ENCODE results near the gene MYL10.
"Not testable (repeated sequence)": the region's sequence is repeated elsewhere in the genome, so short reads cannot be mapped to it uniquely, and the experiment has no call there.

MYL10 gene

DNA sequence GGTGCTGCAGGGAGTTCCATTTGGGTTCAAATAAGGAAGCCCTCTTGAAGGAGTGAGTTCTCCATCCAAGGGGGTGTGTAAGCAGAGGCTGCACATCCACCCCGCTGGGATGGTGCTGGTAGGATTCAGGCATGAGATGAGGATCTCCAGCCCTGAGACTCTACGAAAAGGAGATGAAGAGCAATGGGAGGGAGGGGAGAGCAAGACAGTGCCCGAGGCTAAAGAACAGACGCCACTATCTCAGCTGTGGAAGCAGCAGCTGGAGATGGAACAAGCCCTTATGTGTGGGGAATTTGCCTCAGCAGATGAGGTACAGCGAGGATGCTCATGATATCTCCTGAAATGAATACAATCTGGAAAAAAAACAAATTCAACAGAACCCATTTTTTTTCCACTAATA lies 28.1 kb upstream of the MYL10 start:
- in situ Hi-C loops (cut with HindIII; ENCODE audit: low sequenced_read_pairs) = no loop called here

- in situ Hi-C loops (cut with HindIII; ENCODE audit: low sequenced_read_pairs) = no loop called here
These were observed 22.0 kb upstream of the MYL10 start for GRCh38 chr7:101651112-101651511.

DNA sequence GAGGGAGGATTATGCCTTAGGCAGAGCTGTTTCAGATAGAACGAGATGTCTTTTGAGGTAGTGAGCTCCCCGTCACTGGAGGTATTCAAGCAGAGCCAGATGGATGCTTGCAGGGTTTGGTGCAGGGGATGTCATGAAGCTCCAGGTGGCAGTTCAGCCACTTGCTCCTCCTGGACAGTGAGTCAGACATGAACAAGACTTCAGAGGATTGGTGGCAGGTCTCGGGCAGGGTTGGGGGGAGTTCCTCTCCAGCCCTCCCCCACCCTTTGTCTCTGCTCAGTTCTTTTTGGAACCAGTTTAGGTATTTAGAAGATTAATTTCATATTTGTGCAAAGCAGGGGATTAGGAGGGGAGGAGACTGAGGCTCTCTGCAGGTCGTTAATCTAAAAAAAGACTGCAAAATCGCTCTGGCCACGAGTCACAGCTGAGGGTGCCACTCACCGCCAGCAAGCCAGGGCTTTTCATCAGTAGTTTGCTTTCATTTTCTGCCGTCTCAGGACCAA lies 21.5 kb upstream of the MYL10 start:
- in situ Hi-C loops (cut with HindIII; ENCODE audit: low sequenced_read_pairs) = no loop called here

DNA sequence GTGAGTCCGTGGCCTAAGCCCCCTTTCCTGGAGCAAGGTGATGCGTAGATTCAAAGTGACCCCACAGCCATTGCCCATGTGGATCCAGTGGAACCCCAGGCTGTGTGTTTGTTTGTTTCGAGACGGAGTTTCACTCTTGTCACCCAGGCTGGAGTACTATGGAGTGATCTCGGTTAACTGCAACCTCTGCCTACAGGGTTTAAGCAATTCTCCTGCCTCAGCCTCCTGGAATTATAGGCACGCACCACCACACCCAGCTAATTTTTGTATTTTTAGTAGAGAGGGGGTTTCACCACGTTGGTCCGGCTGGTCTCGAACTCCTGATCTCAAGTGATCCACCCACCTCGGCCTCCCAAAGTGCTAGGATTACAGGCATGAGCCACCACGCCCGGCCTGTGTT lies 18.8 kb upstream of the MYL10 start:
- in situ Hi-C loops (cut with HindIII; ENCODE audit: low sequenced_read_pairs) = not testable (repeated sequence)

GRCh38 chr7:101645951-101646350 lies 16.9 kb upstream of the MYL10 start:
- in situ Hi-C loops (cut with HindIII; ENCODE audit: low sequenced_read_pairs) = no loop called here

- in situ Hi-C loops (cut with HindIII; ENCODE audit: low sequenced_read_pairs) = no loop called here
These were observed 15.8 kb upstream of the MYL10 start for GRCh38 chr7:101644879-101645278.

- in situ Hi-C loops (cut with HindIII; ENCODE audit: low sequenced_read_pairs) = not testable (repeated sequence)
These were observed 10.0 kb upstream of the MYL10 start for GRCh38 chr7:101639127-101639526.

DNA sequence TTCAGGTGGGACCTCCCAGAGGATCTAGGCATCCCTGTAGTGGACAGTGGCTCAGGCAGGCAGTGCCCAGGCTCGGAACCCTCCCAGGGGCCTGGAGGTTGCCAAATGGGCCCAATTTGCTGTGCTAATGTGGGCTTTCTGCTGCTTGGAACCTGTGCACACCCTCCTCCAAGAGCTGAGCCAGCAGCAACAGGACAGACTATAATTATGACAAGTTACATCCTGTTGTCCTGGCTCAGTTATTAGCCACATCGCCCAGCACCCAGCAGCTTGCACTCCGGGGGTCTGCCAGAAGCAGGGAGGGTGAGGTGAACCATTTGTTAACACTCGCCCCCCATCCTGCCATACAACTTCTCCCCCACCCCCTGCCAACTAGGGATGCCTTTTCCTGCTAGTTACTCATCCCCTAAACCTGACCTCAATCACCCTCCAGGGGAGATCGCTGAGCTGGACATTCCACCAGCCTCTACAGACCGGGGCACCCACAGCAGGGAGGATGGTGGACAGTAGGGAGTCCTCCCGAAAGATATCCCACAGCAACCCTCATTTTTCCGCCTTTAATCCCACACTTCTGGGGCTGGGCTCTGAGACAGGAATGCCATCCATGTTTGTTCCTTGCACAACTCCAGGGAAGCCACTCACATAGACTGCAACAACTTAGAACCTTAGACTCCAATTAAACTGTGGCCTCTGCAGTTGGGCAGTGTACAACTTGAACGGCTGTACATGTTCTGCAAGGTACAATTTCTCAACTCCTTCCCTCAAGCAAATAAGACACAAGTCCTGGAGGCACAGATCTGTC lies 7.9 kb upstream of the MYL10 start:
- in situ Hi-C loops (cut with HindIII; ENCODE audit: low sequenced_read_pairs) = no loop called here

DNA sequence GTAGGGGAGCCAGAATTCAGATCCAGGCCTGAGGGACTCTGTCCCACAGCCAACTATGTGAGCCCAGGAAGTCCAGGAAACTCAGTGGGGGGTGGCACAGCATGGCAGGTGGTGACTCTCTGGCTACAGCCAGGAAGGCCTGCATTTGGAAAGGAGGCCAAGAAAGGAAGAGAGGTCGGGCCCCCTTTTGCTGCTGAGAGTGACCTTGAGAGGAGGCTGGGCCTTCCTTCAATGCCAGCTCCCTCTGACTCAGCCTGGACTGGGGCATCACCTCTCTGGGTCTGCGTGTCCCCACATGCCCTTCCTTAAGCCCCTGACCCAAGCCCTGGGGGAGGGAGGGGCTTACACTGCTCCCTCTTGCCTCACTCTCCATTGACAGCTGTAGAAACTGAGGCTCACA lies 6.4 kb upstream of the MYL10 start:
- in situ Hi-C loops (cut with HindIII; ENCODE audit: low sequenced_read_pairs) = no loop called here

- in situ Hi-C loops (cut with HindIII; ENCODE audit: low sequenced_read_pairs) = no loop called here
These were observed 5.2 kb upstream of the MYL10 start for GRCh38 chr7:101634196-101634717.

GRCh38 chr7:101633511-101633910 lies 4.4 kb upstream of the MYL10 start:
- in situ Hi-C loops (cut with HindIII; ENCODE audit: low sequenced_read_pairs) = no loop called here

- in situ Hi-C loops (cut with HindIII; ENCODE audit: low sequenced_read_pairs) = no loop called here
These were observed 3.5 kb upstream of the MYL10 start for GRCh38 chr7:101632641-101633040.

DNA sequence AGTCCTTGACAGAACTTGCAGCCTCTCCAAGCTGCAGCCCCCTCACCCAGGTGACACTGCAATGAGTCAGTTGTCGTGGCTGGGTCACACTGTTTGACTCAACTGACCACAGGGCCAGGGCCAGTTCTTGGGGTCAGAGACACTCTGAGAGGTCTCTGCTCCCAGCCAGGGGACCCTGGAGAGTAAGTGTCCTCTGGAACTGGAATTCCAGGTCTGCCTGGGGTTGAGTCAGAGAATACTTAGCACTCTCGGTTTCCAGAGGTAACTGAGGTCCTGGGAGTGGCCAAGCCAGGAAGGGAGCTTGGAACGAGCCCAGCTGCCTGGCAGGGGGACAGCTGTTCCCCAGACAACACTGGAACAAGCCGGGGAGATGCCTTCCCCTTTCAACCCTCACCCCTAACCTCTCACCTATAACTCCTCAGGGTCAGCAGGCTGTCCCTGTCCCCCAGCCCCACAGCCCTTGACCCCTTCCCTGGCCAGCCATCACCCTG lies 2.2 kb upstream of the MYL10 start:
- in situ Hi-C loops (cut with HindIII; ENCODE audit: low sequenced_read_pairs) = no loop called here

- in situ Hi-C loops (cut with HindIII; ENCODE audit: low sequenced_read_pairs) = no loop called here
These were observed 1.5 kb upstream of the MYL10 start for GRCh38 chr7:101630591-101630990.

DNA sequence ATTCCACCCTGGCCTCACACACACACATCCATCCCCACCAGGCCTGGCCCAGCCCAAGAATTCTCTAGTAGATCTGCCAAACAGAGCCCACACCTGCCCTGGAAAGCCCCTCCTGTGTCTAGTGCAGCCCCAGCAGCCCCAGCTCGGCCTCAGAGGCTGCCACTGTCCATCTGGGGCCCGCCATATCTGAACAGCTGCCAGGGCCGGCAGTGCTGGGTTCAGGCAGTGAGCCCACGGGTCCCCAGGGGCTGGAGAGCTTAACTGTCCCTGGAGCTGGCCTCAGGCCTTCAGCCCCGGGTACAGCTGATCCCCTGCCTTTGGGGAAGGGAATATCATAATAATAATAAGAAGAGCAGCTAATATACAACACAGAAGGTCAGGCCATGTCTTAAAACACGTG lies 574 bp downstream of the MYL10 start:
- in situ Hi-C loops (cut with HindIII; ENCODE audit: low sequenced_read_pairs) = no loop called here

DNA sequence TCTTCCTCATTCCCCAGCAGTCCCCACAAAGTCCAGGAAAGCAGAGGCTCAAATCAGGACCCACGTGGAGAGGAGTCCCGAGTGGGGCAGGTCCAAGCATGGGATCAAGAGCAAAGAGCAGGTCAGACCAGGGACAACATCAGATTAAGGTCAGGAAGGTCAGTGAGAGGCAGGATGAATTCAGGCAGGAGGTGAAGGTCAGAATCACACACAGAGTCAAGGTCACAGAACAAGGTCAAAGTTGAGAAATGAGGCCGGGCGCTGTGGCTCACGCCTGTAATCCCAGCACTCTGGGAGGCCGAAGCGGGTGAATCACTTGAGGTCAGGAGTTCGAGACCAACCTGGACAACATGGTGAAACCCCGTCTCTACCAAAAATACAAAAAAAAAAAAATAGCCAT lies 2.3 kb downstream of the MYL10 start:
- in situ Hi-C loops (cut with HindIII; ENCODE audit: low sequenced_read_pairs) = no loop called here

DNA sequence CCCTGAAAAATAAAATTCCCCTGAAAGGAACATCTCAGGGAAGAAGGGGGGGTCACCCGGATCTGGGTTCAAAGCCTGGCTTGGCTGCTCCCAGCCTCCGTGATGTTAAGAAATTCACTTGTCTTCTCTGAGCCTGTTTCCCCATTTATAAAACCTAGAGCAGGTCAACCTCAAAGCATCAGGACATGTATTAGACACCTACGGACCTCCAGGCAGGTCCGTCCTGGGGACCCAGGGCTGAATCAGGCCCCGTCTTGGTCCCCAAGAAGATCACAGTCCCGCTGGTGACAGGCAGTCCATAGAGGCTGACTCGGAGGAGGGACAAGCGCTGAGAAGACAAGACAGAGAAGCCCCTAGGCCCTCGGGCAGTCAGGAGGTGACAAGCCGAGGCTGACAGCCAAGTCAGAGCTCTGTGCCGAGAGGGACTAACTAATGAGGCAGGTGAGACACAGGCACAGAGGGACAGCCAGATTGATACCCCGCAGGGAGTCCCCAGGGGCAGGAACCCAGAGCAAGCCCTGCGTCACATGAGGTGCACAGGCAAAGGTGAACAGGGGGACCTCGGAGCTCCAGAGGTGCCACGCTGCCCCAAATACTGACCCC lies 2.9 kb downstream of the MYL10 start:
- in situ Hi-C loops (cut with HindIII; ENCODE audit: low sequenced_read_pairs) = no loop called here

DNA sequence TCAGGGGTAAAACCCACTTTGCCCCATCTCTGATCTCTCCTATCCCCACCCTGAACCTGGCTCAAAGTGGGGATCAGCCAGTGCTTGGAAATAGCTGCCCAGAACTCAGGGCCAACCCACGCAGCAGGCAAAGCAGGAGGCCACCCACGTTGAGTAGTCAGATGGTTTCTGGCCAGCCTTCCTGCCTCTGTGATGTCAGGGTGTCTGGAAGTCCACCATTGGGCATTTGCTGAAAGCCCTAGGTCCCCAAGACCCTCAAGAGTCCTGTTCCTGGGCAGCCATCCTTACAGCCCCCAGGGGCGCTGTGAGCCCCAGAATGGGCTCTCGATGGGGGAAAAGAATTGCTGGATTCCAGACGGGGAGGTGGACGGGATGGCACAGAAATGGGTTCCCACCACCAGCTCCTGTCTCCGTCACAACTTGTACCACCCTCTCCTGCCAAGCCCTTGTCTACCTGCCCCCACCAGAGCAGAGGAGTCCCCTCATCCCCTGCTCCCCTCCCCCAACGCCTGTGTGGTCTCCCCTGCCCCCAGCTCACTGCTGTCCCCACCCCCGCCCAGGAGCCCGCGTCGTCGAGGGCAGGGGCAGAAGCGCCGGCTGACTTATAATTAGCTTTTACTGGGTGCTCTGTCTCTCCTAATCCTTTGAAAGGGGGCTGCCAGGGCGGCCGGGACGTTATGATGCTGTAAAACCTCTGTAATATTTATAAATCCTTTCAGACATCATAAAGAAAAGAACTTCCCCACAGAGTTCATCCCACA lies 3.9 kb downstream of the MYL10 start:
- in situ Hi-C loops (cut with HindIII; ENCODE audit: low sequenced_read_pairs) = no loop called here

DNA sequence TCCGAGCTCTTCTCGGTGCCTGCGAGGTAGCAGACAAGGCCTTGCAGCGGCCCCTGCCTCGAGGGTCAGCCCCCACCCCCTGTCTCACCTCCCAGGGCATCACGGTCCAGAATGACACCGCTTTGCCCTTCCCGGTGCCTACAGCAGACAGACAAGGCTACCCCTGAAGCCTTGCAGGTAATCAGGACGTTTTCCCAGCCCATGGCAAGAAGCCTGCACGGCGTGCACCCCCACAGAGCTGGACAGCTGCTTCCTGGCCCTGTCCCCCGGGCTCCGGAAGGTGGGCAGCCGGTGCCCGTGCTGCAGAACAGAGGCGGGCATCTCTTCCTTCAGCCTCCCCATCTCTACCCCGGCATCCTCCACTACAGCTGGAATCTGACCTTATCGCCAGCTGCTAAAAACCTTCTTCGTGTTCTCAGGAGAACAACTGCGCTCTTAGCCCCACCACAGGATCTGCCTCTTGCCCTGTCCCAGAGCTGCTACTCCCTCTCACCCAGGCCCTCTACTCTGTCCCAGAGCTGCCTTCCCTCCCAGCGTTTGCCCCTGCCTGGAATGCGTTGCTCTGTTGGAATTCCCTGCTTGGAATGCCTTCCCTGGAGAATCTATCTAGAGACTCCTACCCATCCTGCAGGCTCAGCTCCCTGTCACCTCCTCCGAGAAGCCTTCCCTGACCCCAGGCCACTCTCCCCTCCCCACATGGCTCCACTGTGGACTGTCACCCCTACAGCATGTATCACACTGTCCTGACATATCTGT lies 4.7 kb downstream of the MYL10 start:
- in situ Hi-C loops (cut with HindIII; ENCODE audit: low sequenced_read_pairs) = no loop called here

DNA sequence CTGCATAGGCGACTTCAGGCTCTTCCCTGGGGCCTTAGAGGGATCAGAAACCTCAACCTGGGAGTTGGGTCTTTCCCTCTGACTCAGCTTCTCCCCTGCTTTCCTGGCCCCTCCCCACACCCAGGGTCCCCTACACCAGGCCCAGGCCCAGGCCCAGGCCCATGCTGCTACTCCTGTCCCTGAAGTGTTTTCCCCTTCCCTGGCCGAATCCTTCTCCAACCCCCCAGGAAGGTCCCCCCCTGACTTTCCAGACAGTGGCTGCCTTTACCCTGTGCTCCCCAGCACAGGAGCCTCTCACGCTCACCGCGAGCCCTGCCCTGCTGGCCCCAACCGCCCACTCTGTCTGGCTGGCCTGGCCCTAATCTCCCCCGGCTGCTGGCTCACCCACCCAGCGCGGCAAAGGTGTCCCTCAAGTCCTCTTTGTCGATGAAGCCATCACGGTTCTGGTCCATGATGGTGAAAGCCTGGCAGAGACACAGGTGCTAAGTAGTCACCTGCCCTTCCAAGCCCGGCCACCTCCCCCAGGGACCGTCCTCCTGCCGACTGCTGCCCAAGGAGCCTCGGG lies 6.4 kb downstream of the MYL10 start:
- in situ Hi-C loops (cut with HindIII; ENCODE audit: low sequenced_read_pairs) = no loop called here

All from DLD1 (cell line).